ENCODE measurements around the gene DCTN3. TPM values are rescaled to one million over a fixed set of nuclear protein-coding genes. Genes with fewer than 3 reads are reported as not detected.

DCTN3 gene
- total and polyA plus RNA-seq, 4 donors: 39.8 to 86.3 (median 70.3) TPM

GRCh38 chr9:34653151-34654072 lies 33.1 kb upstream of the DCTN3 start:
- H3K9ac ChIP-seq (ENCODE audit: insufficient read depth in 1 of 2, low read length in 2 of 2): peak overlapping the region in 1 of 2 donors; percentile 44
- DNase-seq: peak; percentile 83 to 92 (median 89)
- H3K27ac ChIP-seq (ENCODE audit: low read depth in 1 of 2, low read length in 1 of 2): peak overlapping the region; percentile 81 to 88
- TF ChIP-seq CTCF (IDR thresholded peaks at IDR 0.05; ENCODE audit: control extremely low read depth, extremely low read depth): no peak
- no peak overlapping the region for H3K4me3 ChIP-seq
- ATAC-seq (ENCODE audit: insufficient read depth, low FRiP score): no peak
- peaks cover 0 to 24% (median 16%) of the 10 kb centered on the region in 4 donors for H3K36me3 ChIP-seq (ENCODE audit: control insufficient read depth in 4 of 4, insufficient read depth in 4 of 4, low read length in 4 of 4)
- H3K27me3 ChIP-seq (ENCODE audit: control insufficient read depth in 3 of 3, insufficient read depth in 3 of 3, low read length in 2 of 3): no peaks in the 10 kb centered on the region
- no peaks in the 10 kb centered on the region for H3K9me3 ChIP-seq (ENCODE audit: control insufficient read depth in 4 of 4, insufficient read depth in 3 of 4, low read length in 3 of 4)
- 43 to 49% methylated on average over 11 of the region's 11 CpGs for WGBS, 2 donors
- H3K4me1 ChIP-seq (ENCODE audit: control insufficient read depth in 5 of 5, insufficient read depth in 5 of 5, low read length in 5 of 5): peaks cover 12 to 53% (median 35%) of the 10 kb centered on the region in 5 donors

GRCh38 chr9:34652602-34653000 lies 32.3 kb upstream of the DCTN3 start:
- ATAC-seq (ENCODE audit: insufficient read depth, low FRiP score): no peak

GRCh38 chr9:34651876-34652601 lies 31.7 kb upstream of the DCTN3 start, which contains the start of gene IL11RA:
IL11RA (plus strand) TSS chr9:34652185; CDS start chr9:34655218, 3,033 bp downstream.
- no peak for TF ChIP-seq CTCF (IDR thresholded peaks at IDR 0.05; ENCODE audit: control extremely low read depth, extremely low read depth)
- 13 to 22% methylated on average over 24 of the region's 24 CpGs for WGBS, 2 donors

More at GRCh38 chr9:34652602-34653000, 32.3 kb upstream of the DCTN3 start:
- TF ChIP-seq CTCF (IDR thresholded peaks at IDR 0.05; ENCODE audit: control extremely low read depth, extremely low read depth): no peak
- Histone ChIP-seq H3K27ac (ENCODE audit: low read depth in 1 of 2, low read length in 1 of 2) (peak overlapping the region; percentile 81 to 88), H3K9ac (ENCODE audit: insufficient read depth in 1 of 2, low read length in 2 of 2) (peak overlapping the region in 1 of 2 donors; percentile 44), H3K4me3 (peak overlapping the region; percentile 30), H3K9me3 (ENCODE audit: control insufficient read depth in 4 of 4, insufficient read depth in 3 of 4, low read length in 3 of 4) (no peaks in the 10 kb centered on the region), H3K4me1 (ENCODE audit: control insufficient read depth in 5 of 5, insufficient read depth in 5 of 5, low read length in 5 of 5) (peaks cover 12 to 58% (median 35%) of the 10 kb centered on the region in 5 donors), H3K36me3 (ENCODE audit: control insufficient read depth in 4 of 4, insufficient read depth in 4 of 4, low read length in 4 of 4) (peaks cover 0 to 23% (median 18%) of the 10 kb centered on the region in 4 donors), H3K27me3 (ENCODE audit: control insufficient read depth in 3 of 3, insufficient read depth in 3 of 3, low read length in 2 of 3) (no peaks in the 10 kb centered on the region)
- DNase-seq: peak in 2 of 3 donors; percentile 24 to 33
- WGBS, 2 donors: 26 to 55% methylated on average over 5 of the region's 5 CpGs

More at GRCh38 chr9:34651876-34652601, 31.7 kb upstream of the DCTN3 start, which contains the start of gene IL11RA:
- Histone ChIP-seq H3K27me3 (ENCODE audit: control insufficient read depth in 3 of 3, insufficient read depth in 3 of 3, low read length in 2 of 3) (no peaks in the 10 kb centered on the region), H3K9me3 (ENCODE audit: control insufficient read depth in 4 of 4, insufficient read depth in 3 of 4, low read length in 3 of 4) (no peaks in the 10 kb centered on the region), H3K4me3 (peak within 1 kb of the TSS; percentile 30), H3K27ac (ENCODE audit: low read depth in 1 of 2, low read length in 1 of 2) (peak within 1 kb of the TSS; percentile 81 to 88), H3K4me1 (ENCODE audit: control insufficient read depth in 5 of 5, insufficient read depth in 5 of 5, low read length in 5 of 5) (peaks cover 12 to 63% (median 37%) of the 10 kb centered on the region in 5 donors), H3K9ac (ENCODE audit: insufficient read depth in 1 of 2, low read length in 2 of 2) (peak within 1 kb of the TSS in 1 of 2 donors; percentile 44), H3K36me3 (ENCODE audit: control insufficient read depth in 4 of 4, insufficient read depth in 4 of 4, low read length in 4 of 4) (peaks cover 0 to 23% (median 18%) of the 10 kb centered on the region in 4 donors)
- peak; percentile 73 for ATAC-seq (ENCODE audit: insufficient read depth, low FRiP score)
- DNase-seq: peak; percentile 83 to 95 (median 86)

All from lung (tissue), 12 donors.